Panc1 (cell line): ENCODE results near the gene ACSL5.

ENCODE experiments used
- POLR2AphosphoS5 ChIP-seq: IDR thresholded peaks from 2 replicates; pipeline ENCODE4 v1.6.1; 2012; ENCODE audit warnings: mild to moderate bottlenecking, low read depth, low read length, moderate library complexity
- SIN3A ChIP-seq: IDR thresholded peaks from 2 replicates; pipeline ENCODE4 v1.6.1; 2012; ENCODE audit warnings: low read depth, mild to moderate bottlenecking, low read length, moderate library complexity, borderline replicate concordance; ENCODE audit not compliant: insufficient read depth
- TCF7L2 ChIP-seq: IDR thresholded peaks from 2 replicates; pipeline ENCODE4 v1.6.1; 2011; ENCODE audit warnings: mild to moderate bottlenecking, low read depth, low read length, inconsistent platforms
- TF ChIP-seq, protein P1 (sequence below): fragments of 450-650 bp; IDR thresholded peaks from 2 replicates; pipeline ENCODE4 v1.5.1; 2017; ENCODE audit warnings: mild to moderate bottlenecking
- TF ChIP-seq, protein P2 (sequence below), 2 experiments: IDR thresholded peaks; 2 replicates each; pipeline ENCODE4 v1.6.1; 2011 to 2012; ENCODE audit warnings: low read depth in 2 of 2, control low read depth in 1 of 2, low read length in 1 of 2, mild to moderate bottlenecking in 1 of 2, moderate library complexity in 1 of 2; ENCODE audit not compliant: insufficient read depth in 1 of 2

DNA sequence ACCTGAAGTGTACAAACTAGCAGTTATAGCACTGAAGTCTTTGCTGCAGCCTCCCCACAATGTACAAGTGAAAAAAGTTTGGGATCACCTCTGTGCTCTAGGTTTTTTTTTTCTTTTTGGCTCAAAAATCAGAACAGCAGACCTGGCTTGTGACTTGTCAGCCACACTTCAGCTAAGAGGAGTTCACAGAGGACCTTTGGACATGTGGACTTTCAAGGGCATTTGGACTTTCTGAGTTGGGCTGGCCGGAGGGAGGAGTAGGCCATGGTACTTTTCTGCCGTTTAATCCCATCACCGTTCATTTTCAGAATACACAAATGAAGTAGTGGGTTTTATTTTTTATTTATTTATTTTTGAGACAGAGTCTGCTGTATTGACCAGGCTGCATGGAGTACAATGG is 21.9 kb upstream of the ACSL5 start:
- TF ChIP-seq, protein P1, sequence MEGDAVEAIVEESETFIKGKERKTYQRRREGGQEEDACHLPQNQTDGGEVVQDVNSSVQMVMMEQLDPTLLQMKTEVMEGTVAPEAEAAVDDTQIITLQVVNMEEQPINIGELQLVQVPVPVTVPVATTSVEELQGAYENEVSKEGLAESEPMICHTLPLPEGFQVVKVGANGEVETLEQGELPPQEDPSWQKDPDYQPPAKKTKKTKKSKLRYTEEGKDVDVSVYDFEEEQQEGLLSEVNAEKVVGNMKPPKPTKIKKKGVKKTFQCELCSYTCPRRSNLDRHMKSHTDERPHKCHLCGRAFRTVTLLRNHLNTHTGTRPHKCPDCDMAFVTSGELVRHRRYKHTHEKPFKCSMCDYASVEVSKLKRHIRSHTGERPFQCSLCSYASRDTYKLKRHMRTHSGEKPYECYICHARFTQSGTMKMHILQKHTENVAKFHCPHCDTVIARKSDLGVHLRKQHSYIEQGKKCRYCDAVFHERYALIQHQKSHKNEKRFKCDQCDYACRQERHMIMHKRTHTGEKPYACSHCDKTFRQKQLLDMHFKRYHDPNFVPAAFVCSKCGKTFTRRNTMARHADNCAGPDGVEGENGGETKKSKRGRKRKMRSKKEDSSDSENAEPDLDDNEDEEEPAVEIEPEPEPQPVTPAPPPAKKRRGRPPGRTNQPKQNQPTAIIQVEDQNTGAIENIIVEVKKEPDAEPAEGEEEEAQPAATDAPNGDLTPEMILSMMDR = no peak
- TF ChIP-seq POLR2AphosphoS5 (no peak), SIN3A (no peak), TCF7L2 (no peak)
- TF ChIP-seq, protein P2, sequence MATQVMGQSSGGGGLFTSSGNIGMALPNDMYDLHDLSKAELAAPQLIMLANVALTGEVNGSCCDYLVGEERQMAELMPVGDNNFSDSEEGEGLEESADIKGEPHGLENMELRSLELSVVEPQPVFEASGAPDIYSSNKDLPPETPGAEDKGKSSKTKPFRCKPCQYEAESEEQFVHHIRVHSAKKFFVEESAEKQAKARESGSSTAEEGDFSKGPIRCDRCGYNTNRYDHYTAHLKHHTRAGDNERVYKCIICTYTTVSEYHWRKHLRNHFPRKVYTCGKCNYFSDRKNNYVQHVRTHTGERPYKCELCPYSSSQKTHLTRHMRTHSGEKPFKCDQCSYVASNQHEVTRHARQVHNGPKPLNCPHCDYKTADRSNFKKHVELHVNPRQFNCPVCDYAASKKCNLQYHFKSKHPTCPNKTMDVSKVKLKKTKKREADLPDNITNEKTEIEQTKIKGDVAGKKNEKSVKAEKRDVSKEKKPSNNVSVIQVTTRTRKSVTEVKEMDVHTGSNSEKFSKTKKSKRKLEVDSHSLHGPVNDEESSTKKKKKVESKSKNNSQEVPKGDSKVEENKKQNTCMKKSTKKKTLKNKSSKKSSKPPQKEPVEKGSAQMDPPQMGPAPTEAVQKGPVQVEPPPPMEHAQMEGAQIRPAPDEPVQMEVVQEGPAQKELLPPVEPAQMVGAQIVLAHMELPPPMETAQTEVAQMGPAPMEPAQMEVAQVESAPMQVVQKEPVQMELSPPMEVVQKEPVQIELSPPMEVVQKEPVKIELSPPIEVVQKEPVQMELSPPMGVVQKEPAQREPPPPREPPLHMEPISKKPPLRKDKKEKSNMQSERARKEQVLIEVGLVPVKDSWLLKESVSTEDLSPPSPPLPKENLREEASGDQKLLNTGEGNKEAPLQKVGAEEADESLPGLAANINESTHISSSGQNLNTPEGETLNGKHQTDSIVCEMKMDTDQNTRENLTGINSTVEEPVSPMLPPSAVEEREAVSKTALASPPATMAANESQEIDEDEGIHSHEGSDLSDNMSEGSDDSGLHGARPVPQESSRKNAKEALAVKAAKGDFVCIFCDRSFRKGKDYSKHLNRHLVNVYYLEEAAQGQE (IDR thresholded peaks at IDR 0.05; ENCODE audit: insufficient read depth in 1 of 2, low read depth in 2 of 2, low read length in 1 of 2) = no peak
